Esophagus squamous epithelium (tissue), 5 donors: ENCODE data around the gene SERINC5. TPM values are rescaled to one million over a fixed set of nuclear protein-coding genes. Genes with fewer than 3 reads are reported as not detected.
"Not testable (repeated sequence)": the region's sequence is repeated elsewhere in the genome, so short reads cannot be mapped to it uniquely, and the experiment has no call there.

Experiments used
- DNase-seq: peaks from one replicate; lab custom pipeline; 2025; lab: John Stamatoyannopoulos, UW
- H3K27ac ChIP-seq, 4 donors: fragments of 200-600 bp; sonication (generic); one replicate each; pipeline ENCODE4 v1.5.1; 2016 to 2019; ENCODE audit warnings: mild to moderate bottlenecking in 1 of 4
- H3K27me3 ChIP-seq, 4 donors: fragments of 200-600 bp; sonication (generic); 1 replicate in 3 of 4; 2 replicates in 1 of 4; pipeline versions ENCODE4 v1.5.1 to v1.6.0; 2017 to 2021; ENCODE audit warnings: antibody characterized with exemption in 1 of 4
- H3K36me3 ChIP-seq, 3 donors: fragments of 200-600 bp; sonication (generic); one replicate each; pipeline ENCODE4 v1.5.1; 2016 to 2019
- H3K4me1 ChIP-seq, 3 donors: fragments of 200-600 bp; sonication (generic); one replicate each; pipeline ENCODE4 v1.5.1; 2017 to 2019
- H3K4me3 ChIP-seq, 4 donors: fragments of 200-600 bp; sonication (generic); 1 replicate in 3 of 4; 2 replicates in 1 of 4; pipeline ENCODE4 v1.5.1; 2016 to 2019; ENCODE audit warnings: mild to moderate bottlenecking in 2 of 4, moderate library complexity in 1 of 4
- H3K9me3 ChIP-seq, 3 donors: fragments of 200-600 bp; sonication (generic); one replicate each; pipeline ENCODE4 v1.5.1; 2016 to 2019
- CTCF ChIP-seq, 6 experiments: fragments of 450-650 bp in 4 of 6; fragments of 200-600 bp in 2 of 6; sonication (generic) in 2 of 6; IDR thresholded peaks; one replicate each; pipeline ENCODE4 v1.5.1; 2016 to 2019; ENCODE audit warnings: antibody characterized with exemption in 6 of 6, mild to moderate bottlenecking in 4 of 6, moderate library complexity in 4 of 6
- POLR2A ChIP-seq, 4 donors: fragments of 450-650 bp; IDR thresholded peaks; one replicate each; pipeline ENCODE4 v1.6.1; 2017; ENCODE audit warnings: antibody characterized with exemption in 4 of 4, mild to moderate bottlenecking in 4 of 4, moderate library complexity in 3 of 4
- WGBS, 2 donors: methylation state at CpG; one replicate each; pipeline ENCODE4 v1.1.5; 2018; 5-methylcytosine and 5-hydroxymethylcytosine counted together
- intact Hi-C: fragments of 100-400 bp; cut with DNase I; formaldehyde crosslinking; loops from one replicate; pipeline ENCODE4 v1.15.0; 2022
- total RNA-seq, 4 donors: library from RNA; depleted of rRNA; stranded (reverse); fragments of >200 nt; gene quantifications; one replicate each; pipeline ENCODE4 v1.1.0, GENCODE V29; 2016
- donor health status: DM: yes; HTN: yes; CAD: no.

SERINC5 gene
- total RNA-seq: 10 to 100 TPM; 33.9 to 65.3 (median 44.6) TPM

- Histone ChIP-seq H3K4me1 (peaks cover 23 to 56% (median 25%) of the 10 kb centered on the region in 3 donors), H3K36me3 (no peaks in the 10 kb centered on the region), H3K9me3 (no peaks in the 10 kb centered on the region), H3K4me3 (peak within 1 kb of the TSS; percentile 75 to 81 (median 79)), H3K27ac (peak within 1 kb of the TSS; percentile 97 to 99 (median 98)), H3K27me3 (no peaks in the 10 kb centered on the region)
- WGBS, 2 donors: 0 to 1% methylated on average over 7 to 14 of the region's 87 CpGs
- DNase-seq: peak; percentile 38
- intact Hi-C loops: no loop called here
- peak in 2 of 4 donors; percentile 88 to 97 for TF ChIP-seq POLR2A (IDR thresholded peaks at IDR 0.05)
- TF ChIP-seq CTCF (IDR thresholded peaks at IDR 0.05): peak in 1 of 6 experiments; percentile 6
Measured at GRCh38 chr5:80255811-80256712, at the start of gene SERINC5. TSS of gene SERINC5 (minus strand) at chr5:80256048. CDS start at chr5:80255922, 126 bp downstream.

GRCh38 chr5:80302636-80303035, 46.8 kb upstream of the SERINC5 start:
- no peak for TF ChIP-seq CTCF (IDR thresholded peaks at IDR 0.05)
- TF ChIP-seq POLR2A (IDR thresholded peaks at IDR 0.05): no peak
- Histone ChIP-seq H3K36me3 (no peaks in the 10 kb centered on the region), H3K4me3 (no peak overlapping the region), H3K27ac (no peak overlapping the region), H3K9me3 (no peaks in the 10 kb centered on the region), H3K4me1 (no peaks in the 10 kb centered on the region), H3K27me3 (no peaks in the 10 kb centered on the region)
- intact Hi-C loops: no loop called here
- WGBS, 2 donors: 79 to 87% methylated on average over 11 of the region's 11 CpGs
- no peak for DNase-seq

GRCh38 chr5:80301342-80301741, 45.5 kb upstream of the SERINC5 start:
- H3K4me3 ChIP-seq, H3K27ac ChIP-seq, H3K4me1 ChIP-seq, intact Hi-C loops, DNase-seq, H3K36me3 ChIP-seq, H3K9me3 ChIP-seq, H3K27me3 ChIP-seq: not testable (repeated sequence)
- no CpG with 5 or more reads among the region's 34 CpGs for WGBS, 2 donors

- DNase-seq, H3K9me3 ChIP-seq, H3K27ac ChIP-seq, H3K36me3 ChIP-seq, H3K4me3 ChIP-seq, intact Hi-C loops, H3K27me3 ChIP-seq, H3K4me1 ChIP-seq: not testable (repeated sequence)
- 90% methylated on average over 2 of the region's 27 CpGs; no CpG with 5 or more reads in 1 of the 2 donors for WGBS, 2 donors
Measured at GRCh38 chr5:80300796-80301195, 44.9 kb upstream of the SERINC5 start.

DNA sequence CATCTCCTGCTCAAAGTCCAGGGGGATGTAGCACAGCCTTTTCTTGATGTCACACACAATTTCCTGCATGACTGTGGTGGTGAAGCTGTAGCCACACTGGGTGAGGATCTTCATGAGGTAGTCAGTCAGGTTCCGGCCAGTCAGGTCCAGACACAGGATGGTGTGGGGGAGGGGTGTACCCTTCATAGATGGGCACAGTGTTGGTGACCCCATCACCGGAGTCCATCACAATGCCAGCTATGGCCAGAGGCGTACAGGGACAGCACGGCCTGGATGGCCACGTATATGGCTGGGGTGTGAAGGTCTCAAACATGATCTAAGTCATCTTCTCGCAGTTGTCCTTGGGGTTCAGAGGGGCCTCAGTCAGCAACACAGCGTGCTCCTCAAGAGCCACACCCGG, 44.3 kb upstream of the SERINC5 start:
- Histone ChIP-seq H3K27ac (no peak overlapping the region), H3K36me3 (no peaks in the 10 kb centered on the region), H3K4me1 (no peaks in the 10 kb centered on the region), H3K27me3 (no peaks in the 10 kb centered on the region), H3K4me3 (no peak overlapping the region), H3K9me3 (no peaks in the 10 kb centered on the region)
- TF ChIP-seq CTCF (IDR thresholded peaks at IDR 0.05) (no peak), POLR2A (IDR thresholded peaks at IDR 0.05) (no peak)
- 84% methylated on average over 8 of the region's 8 CpGs; no CpG with 5 or more reads in 1 of the 2 donors for WGBS, 2 donors
- DNase-seq: no peak
- intact Hi-C loops: no loop called here

GRCh38 chr5:80299601-80300000, 43.8 kb upstream of the SERINC5 start:
- Histone ChIP-seq H3K27me3 (no peaks in the 10 kb centered on the region), H3K36me3 (no peaks in the 10 kb centered on the region), H3K4me1 (no peaks in the 10 kb centered on the region), H3K27ac (no peak overlapping the region), H3K4me3 (no peak overlapping the region), H3K9me3 (no peaks in the 10 kb centered on the region)
- WGBS, 2 donors: 79 to 85% methylated on average over 8 of the region's 8 CpGs
- intact Hi-C loops: no loop called here
- no peak for DNase-seq
- no peak for TF ChIP-seq POLR2A (IDR thresholded peaks at IDR 0.05)
- TF ChIP-seq CTCF (IDR thresholded peaks at IDR 0.05): no peak
